ENCODE measurements around the gene B4GALT2.

The B4GALT2 gene

GRCh38 chr1:44034976-44035716 is 56.1 kb downstream of the B4GALT2 start:
- Histone ChIP-seq H4K8ac (ENCODE audit: low read depth, low read length) (no peak overlapping the region), H4K91ac (ENCODE audit: low read depth, low read length, poor library complexity) (no peak overlapping the region)

GRCh38 chr1:44035726-44036408 is 56.9 kb downstream of the B4GALT2 start:
- H3K36me3 ChIP-seq (replicated peaks in 1 of 2; ENCODE audit: control insufficient read depth in 2 of 2, insufficient read depth in 2 of 2, low read length in 2 of 2): no peaks in the 10 kb centered on the region
- H2BK5ac ChIP-seq (ENCODE audit: low read length): no peak overlapping the region
- H3K79me1 ChIP-seq (ENCODE audit: low read depth, low read length): peaks cover 2% of the 10 kb centered on the region
- H3K9ac ChIP-seq (ENCODE audit: low read depth, low read length, poor library complexity): no peak overlapping the region
- H3K4ac ChIP-seq (ENCODE audit: low read length): no peak overlapping the region
- H3K14ac ChIP-seq (ENCODE audit: low read length): no peak overlapping the region
- H2BK120ac ChIP-seq (ENCODE audit: low read depth, low read length): no peak overlapping the region
- H4K8ac ChIP-seq (ENCODE audit: low read depth, low read length): no peak overlapping the region
- WGBS, 2 donors (ENCODE audit: extremely low coverage in 2 of 2, insufficient read length in 2 of 2, insufficient replicate concordance in 1 of 2): no CpG with 5 or more reads among the region's 8 CpGs
- H3K4me2 ChIP-seq (ENCODE audit: insufficient read depth, low read length, poor library complexity, severe bottlenecking): no peak overlapping the region
- H3K27ac ChIP-seq (replicated peaks; ENCODE audit: low read length): no peak overlapping the region
- H3K9me3 ChIP-seq (replicated peaks in 1 of 2; ENCODE audit: control insufficient read depth in 2 of 2, insufficient read depth in 1 of 2, low read depth in 1 of 2, low read length in 2 of 2): peaks cover 0 to 1% of the 10 kb centered on the region in 2 donors
- peak overlapping the region; percentile 13 for H3K18ac ChIP-seq (ENCODE audit: low read length)
- peak overlapping the region; percentile 54 for H2BK15ac ChIP-seq (ENCODE audit: low read length)
- DNase-seq (ENCODE audit: low spot score): no peak
- H3K4me1 ChIP-seq (ENCODE audit: control insufficient read depth in 2 of 2, insufficient read depth in 1 of 2, low read depth in 1 of 2, low read length in 2 of 2): peaks cover 12 to 13% of the 10 kb centered on the region in 2 donors
- H3K23ac ChIP-seq (ENCODE audit: low read depth, low read length, poor library complexity): no peak overlapping the region
- H3K4me3 ChIP-seq (ENCODE audit: low read length in 2 of 2): no peak overlapping the region
- H2AFZ ChIP-seq (ENCODE audit: low read length): peak overlapping the region; percentile 38
- no peak overlapping the region for H4K91ac ChIP-seq (ENCODE audit: low read depth, low read length, poor library complexity)
- peaks cover 0 to 25% (median 0%) of the 10 kb centered on the region in 3 experiments for H3K27me3 ChIP-seq (ENCODE audit: control insufficient read depth in 3 of 3, insufficient read depth in 3 of 3, low read depth in 1 of 3, low read length in 3 of 3)
- peak overlapping the region; percentile 16 for H2AK5ac ChIP-seq (ENCODE audit: low read depth, low read length)
- no peak overlapping the region for H2BK12ac ChIP-seq (ENCODE audit: low read length)

More at GRCh38 chr1:44034976-44035716, 56.1 kb downstream of the B4GALT2 start:
- Histone ChIP-seq H3K9ac (ENCODE audit: low read depth, low read length, poor library complexity) (no peak overlapping the region), H2AK5ac (ENCODE audit: low read depth, low read length) (peak overlapping the region; percentile 34), H3K36me3 (replicated peaks in 1 of 2; ENCODE audit: control insufficient read depth in 2 of 2, insufficient read depth in 2 of 2, low read length in 2 of 2) (no peaks in the 10 kb centered on the region), H3K4me3 (ENCODE audit: low read length in 2 of 2) (no peak overlapping the region), H3K4me1 (ENCODE audit: control insufficient read depth in 2 of 2, insufficient read depth in 1 of 2, low read depth in 1 of 2, low read length in 2 of 2) (peaks cover 13 to 15% of the 10 kb centered on the region in 2 donors), H2BK15ac (ENCODE audit: low read length) (no peak overlapping the region), H3K9me3 (replicated peaks in 1 of 2; ENCODE audit: control insufficient read depth in 2 of 2, insufficient read depth in 1 of 2, low read depth in 1 of 2, low read length in 2 of 2) (peaks cover 0 to 1% of the 10 kb centered on the region in 2 donors), H3K4ac (ENCODE audit: low read length) (no peak overlapping the region), H2BK120ac (ENCODE audit: low read depth, low read length) (no peak overlapping the region), H3K4me2 (ENCODE audit: insufficient read depth, low read length, poor library complexity, severe bottlenecking) (no peak overlapping the region), H2BK5ac (ENCODE audit: low read length) (no peak overlapping the region), H3K27me3 (ENCODE audit: control insufficient read depth in 3 of 3, insufficient read depth in 3 of 3, low read depth in 1 of 3, low read length in 3 of 3) (peaks cover 0 to 25% (median 0%) of the 10 kb centered on the region in 3 experiments), H2AFZ (ENCODE audit: low read length) (peak overlapping the region; percentile 38), H3K23ac (ENCODE audit: low read depth, low read length, poor library complexity) (peak overlapping the region; percentile 38), H3K14ac (ENCODE audit: low read length) (no peak overlapping the region), H3K27ac (replicated peaks; ENCODE audit: low read length) (no peak overlapping the region), H2BK12ac (ENCODE audit: low read length) (no peak overlapping the region), H3K79me1 (ENCODE audit: low read depth, low read length) (peaks cover 2% of the 10 kb centered on the region), H3K18ac (ENCODE audit: low read length) (no peak overlapping the region)
- no CpG with 5 or more reads among the region's 11 CpGs for WGBS, 2 donors (ENCODE audit: extremely low coverage in 2 of 2, insufficient read length in 2 of 2, insufficient replicate concordance in 1 of 2)
- no peak for DNase-seq (ENCODE audit: low spot score)

GRCh38 chr1:44036409-44037139 is 57.6 kb downstream of the B4GALT2 start:
- peaks cover 0 to 18% (median 0%) of the 10 kb centered on the region in 3 experiments for H3K27me3 ChIP-seq (ENCODE audit: control insufficient read depth in 3 of 3, insufficient read depth in 3 of 3, low read depth in 1 of 3, low read length in 3 of 3)
- no peak overlapping the region for H3K4me3 ChIP-seq (ENCODE audit: low read length in 2 of 2)
- no peak overlapping the region for H2BK5ac ChIP-seq (ENCODE audit: low read length)
- H2AFZ ChIP-seq (ENCODE audit: low read length): peak overlapping the region; percentile 75
- H3K18ac ChIP-seq (ENCODE audit: low read length): no peak overlapping the region
- no peak overlapping the region for H3K27ac ChIP-seq (replicated peaks; ENCODE audit: low read length)
- DNase-seq (ENCODE audit: low spot score): peak; percentile 60
- peaks cover 2% of the 10 kb centered on the region for H3K79me1 ChIP-seq (ENCODE audit: low read depth, low read length)
- no peak overlapping the region for H2BK120ac ChIP-seq (ENCODE audit: low read depth, low read length)
- H3K4ac ChIP-seq (ENCODE audit: low read length): no peak overlapping the region
- no peak overlapping the region for H3K23ac ChIP-seq (ENCODE audit: low read depth, low read length, poor library complexity)
- no peak overlapping the region for H2BK12ac ChIP-seq (ENCODE audit: low read length)
- no peak overlapping the region for H2BK15ac ChIP-seq (ENCODE audit: low read length)
- no peaks in the 10 kb centered on the region for H3K36me3 ChIP-seq (replicated peaks in 1 of 2; ENCODE audit: control insufficient read depth in 2 of 2, insufficient read depth in 2 of 2, low read length in 2 of 2)
- H3K9ac ChIP-seq (ENCODE audit: low read depth, low read length, poor library complexity): no peak overlapping the region
- peaks cover 10 to 13% of the 10 kb centered on the region in 2 donors for H3K4me1 ChIP-seq (ENCODE audit: control insufficient read depth in 2 of 2, insufficient read depth in 1 of 2, low read depth in 1 of 2, low read length in 2 of 2)
- H3K4me2 ChIP-seq (ENCODE audit: insufficient read depth, low read length, poor library complexity, severe bottlenecking): no peak overlapping the region
- no peak overlapping the region for H4K8ac ChIP-seq (ENCODE audit: low read depth, low read length)
- H4K91ac ChIP-seq (ENCODE audit: low read depth, low read length, poor library complexity): no peak overlapping the region
- no CpG with 5 or more reads among the region's 6 CpGs for WGBS, 2 donors (ENCODE audit: extremely low coverage in 2 of 2, insufficient read length in 2 of 2, insufficient replicate concordance in 1 of 2)
- no peak overlapping the region for H3K14ac ChIP-seq (ENCODE audit: low read length)
- peaks cover 0 to 1% of the 10 kb centered on the region in 2 donors for H3K9me3 ChIP-seq (replicated peaks in 1 of 2; ENCODE audit: control insufficient read depth in 2 of 2, insufficient read depth in 1 of 2, low read depth in 1 of 2, low read length in 2 of 2)
- H2AK5ac ChIP-seq (ENCODE audit: low read depth, low read length): no peak overlapping the region
